ENCODE results near the gene DELE1. TPM values are rescaled to one million over a fixed set of nuclear protein-coding genes. Genes with fewer than 3 reads are reported as not detected.

Gene DELE1
- 44.7 to 54.6 TPM (median 50.6 TPM) in 5 replicates for total RNA-seq (2022; extraction: Qiagen RNA extraction)

GRCh38 chr5:141923448-141924313, at the start of gene DELE1:
Gene DELE1, plus strand, starts transcription at chr5:141923871. Its CDS starts 71 bp downstream, at chr5:141923942.

GRCh38 chr5:141878186-141878710, 45.4 kb upstream of the DELE1 start, which contains the start of gene PCDH1:
Gene PCDH1, minus strand, starts transcription at chr5:141878410. Its CDS starts 148 bp downstream, at chr5:141878262.

GRCh38 chr5:141958113-141958512, 34.4 kb downstream of the DELE1 start, which contains the start of gene PCDH12:
Gene PCDH12, minus strand, starts transcription at chr5:141958202. Its CDS starts 351 bp downstream, at chr5:141957851.

GRCh38 chr5:141968914-141969608, 45.4 kb downstream of the DELE1 start, which contains the start of gene RNF14:
Gene RNF14, plus strand, starts transcription at chr5:141969105. Its CDS starts 4,484 bp downstream, at chr5:141973589.

Other genes with a start within 250 kb of the DELE1 start
- 4.0 to 4.6 TPM (median 4.2 TPM) in 5 replicates for gene ARAP3, start 241.6 kb upstream of the DELE1 start, total RNA-seq (2022; extraction: Qiagen RNA extraction)
- gene PCDH1, start 45.5 kb upstream of the DELE1 start, total RNA-seq (2022; extraction: Qiagen RNA extraction), result 1.9 to 4.5 TPM (median 3.4 TPM) in 5 replicates
- gene PCDH12, start 34.3 kb downstream of the DELE1 start, total RNA-seq (2022; extraction: Qiagen RNA extraction), result 0.03 to 0.06 TPM in 2 of 5 replicates, not detected in the others
- gene RNF14, start 45.2 kb downstream of the DELE1 start, total RNA-seq (2022; extraction: Qiagen RNA extraction), result 50.3 to 85.7 TPM (median 65.0 TPM) in 5 replicates
- 60.2 to 71.5 TPM (median 60.5 TPM) in 5 replicates for gene GNPDA1, start 89.2 kb downstream of the DELE1 start, total RNA-seq (2022; extraction: Qiagen RNA extraction)
- 46.6 to 55.4 TPM (median 50.0 TPM) in 5 replicates for gene NDFIP1, start 184.9 kb downstream of the DELE1 start, total RNA-seq (2022; extraction: Qiagen RNA extraction)